GM12892 (cell line): ENCODE measurements around the gene DEK.
A peak's percentile ranks its signal among the peaks of the same experiment; 100 is the strongest.

Experiments used
- DNase-seq: peaks from one replicate; pipeline ENCODE4 v3.0.0; 2011; ENCODE audit not compliant: insufficient read length
- FAIRE-seq: peaks from 2 replicates; lab custom pipeline; 2011; peaks lifted over from hg19 to GRCh38; lab: Jason Lieb, UNC
- POLR2A ChIP-seq: IDR thresholded peaks from 2 replicates; pipeline ENCODE4 v1.6.1; 2011; ENCODE audit warnings: low read depth, low read length, control low read depth
- POLR2AphosphoS5 ChIP-seq: IDR thresholded peaks from 2 replicates; pipeline ENCODE4 v1.6.1; 2011; ENCODE audit warnings: low read depth, low read length, control low read depth
- TAF1 ChIP-seq: IDR thresholded peaks from 2 replicates; pipeline ENCODE4 v1.6.1; 2011; ENCODE audit warnings: low read depth, mild to moderate bottlenecking, control low read depth, low read length, borderline replicate concordance

The DEK gene

GRCh38 chr6:18207438-18207837, 56.9 kb downstream of the DEK start:
- no peak for TF ChIP-seq TAF1
- TF ChIP-seq POLR2AphosphoS5, result no peak
- TF ChIP-seq POLR2A, result no peak
- no peak for FAIRE-seq
- DNase-seq, result no peak

DNA sequence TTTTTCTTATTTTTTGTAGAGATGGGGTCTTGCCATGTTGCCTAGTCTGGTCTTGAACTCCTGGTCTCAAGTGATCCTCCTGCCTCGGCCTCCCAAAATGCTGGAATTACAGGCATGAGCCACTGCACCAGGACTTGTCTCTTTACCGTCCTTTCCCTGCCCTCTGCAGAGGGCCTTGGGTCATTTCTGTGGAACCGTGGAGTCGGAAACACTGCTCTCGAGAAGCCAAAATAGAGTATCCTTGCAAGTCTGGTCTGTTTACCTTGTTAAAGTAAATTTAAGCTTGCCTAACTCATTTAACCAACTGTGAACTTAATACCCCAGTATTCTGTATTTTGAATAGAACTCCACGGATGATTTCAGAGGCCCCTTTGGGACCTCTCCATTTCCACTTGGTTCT, 57.7 kb downstream of the DEK start:
- FAIRE-seq, result no peak
- no peak for DNase-seq
- TF ChIP-seq POLR2AphosphoS5 (no peak), TAF1 (no peak), POLR2A (no peak)

- no peak for TF ChIP-seq POLR2AphosphoS5
- TF ChIP-seq TAF1, result no peak
- TF ChIP-seq POLR2A, result no peak
- FAIRE-seq (no peak), DNase-seq (no peak)
Measured at GRCh38 chr6:18204691-18205090, 59.6 kb downstream of the DEK start.

GRCh38 chr6:18203786-18204185, 60.5 kb downstream of the DEK start:
- DNase-seq (no peak), FAIRE-seq (no peak)
- no peak for TF ChIP-seq POLR2A

GRCh38 chr6:18192026-18192425, 72.3 kb downstream of the DEK start:
- FAIRE-seq (no peak), DNase-seq (no peak)
- no peak for TF ChIP-seq POLR2AphosphoS5
- no peak for TF ChIP-seq POLR2A
- no peak for TF ChIP-seq TAF1

GRCh38 chr6:18189196-18189595, 75.1 kb downstream of the DEK start:
- DNase-seq, result no peak
- TF ChIP-seq TAF1, result no peak
- TF ChIP-seq POLR2A, result no peak
- no peak for TF ChIP-seq POLR2AphosphoS5

DNA sequence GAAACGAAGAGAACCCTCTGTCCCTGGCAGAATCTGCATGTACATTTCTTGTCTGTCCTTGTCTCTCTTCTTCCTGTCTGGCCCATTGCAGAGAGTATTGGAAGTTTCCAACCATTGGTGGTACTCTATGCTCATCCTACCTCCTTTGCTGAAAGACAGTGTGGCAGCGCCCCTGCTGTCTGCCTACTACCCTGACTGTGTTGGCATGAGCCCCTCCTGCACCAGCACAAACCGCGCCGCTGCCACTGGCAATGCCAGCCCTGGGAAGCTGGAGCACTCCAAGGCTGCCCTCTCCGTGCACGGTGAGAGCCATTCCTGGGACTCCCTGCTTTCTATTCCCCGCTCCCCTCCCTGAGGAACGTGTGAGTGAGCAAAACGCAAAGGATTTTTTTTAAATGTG, 76.6 kb downstream of the DEK start:
- no peak for DNase-seq
- no peak for FAIRE-seq
- no peak for TF ChIP-seq TAF1
- no peak for TF ChIP-seq POLR2AphosphoS5
- no peak for TF ChIP-seq POLR2A

More at GRCh38 chr6:18189196-18189595, 75.1 kb downstream of the DEK start:
- no peak for FAIRE-seq

DNA sequence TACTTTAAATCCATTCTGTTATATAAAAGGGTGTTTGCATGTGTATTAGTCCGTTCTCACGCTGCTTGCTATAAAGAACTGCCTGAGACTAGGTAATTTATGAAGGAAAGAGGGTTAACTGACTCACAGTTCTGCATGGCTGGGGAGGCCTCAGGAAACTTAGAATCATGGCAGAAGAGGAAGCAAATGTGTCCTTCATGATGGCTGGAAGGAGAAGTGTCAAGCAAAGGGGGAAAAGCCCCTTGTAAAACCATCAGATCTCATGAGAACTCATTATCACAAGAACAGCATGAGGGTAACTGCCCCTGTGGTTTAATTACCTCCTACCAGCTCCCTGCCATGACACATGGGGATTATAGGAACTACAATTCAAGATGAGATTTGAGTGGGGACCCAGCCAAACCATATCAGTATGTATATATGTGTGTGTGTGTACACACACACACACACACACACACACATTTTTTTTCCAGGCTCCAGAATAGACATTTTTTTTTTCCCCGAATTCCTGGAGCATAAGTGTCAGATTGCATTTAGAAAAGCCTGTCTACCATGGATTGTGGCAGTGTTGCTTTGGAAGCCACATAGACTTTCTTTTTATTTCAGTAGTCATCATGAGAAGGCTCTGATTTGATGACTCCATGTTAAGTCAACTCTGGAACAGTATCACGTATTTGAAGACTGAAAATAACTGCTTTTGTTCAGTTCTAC, 77.6 kb downstream of the DEK start:
- no peak for TF ChIP-seq POLR2A
- TF ChIP-seq POLR2AphosphoS5, result no peak
- TF ChIP-seq TAF1, result no peak
- no peak for DNase-seq
- peak; percentile 78 for FAIRE-seq

DNA sequence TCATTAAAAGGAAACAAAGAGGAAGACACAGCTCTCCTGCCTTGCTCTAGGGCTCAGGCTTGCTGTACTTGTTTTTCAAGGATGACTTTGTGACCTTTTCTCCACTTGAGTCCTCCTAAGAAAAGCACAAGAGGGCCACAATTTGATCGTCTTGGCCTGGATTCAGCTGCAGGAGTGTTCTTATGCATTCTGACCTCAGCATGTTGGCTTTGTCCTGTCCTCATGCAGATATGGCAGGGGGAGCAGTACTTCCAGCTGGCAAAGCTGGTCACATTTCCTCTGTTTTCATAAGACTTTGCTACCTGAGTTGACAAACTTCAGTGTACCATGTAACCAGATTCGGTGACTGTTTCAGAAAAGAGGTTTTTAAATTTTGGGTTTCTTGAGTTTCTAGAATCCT, 78.3 kb downstream of the DEK start:
- TF ChIP-seq POLR2AphosphoS5, result no peak
- no peak for TF ChIP-seq TAF1
- no peak for TF ChIP-seq POLR2A
- FAIRE-seq, result no peak
- no peak for DNase-seq

- DNase-seq (no peak), FAIRE-seq (no peak)
Measured at GRCh38 chr6:18185624-18186023, 78.7 kb downstream of the DEK start.

GRCh38 chr6:18183766-18184165, 80.6 kb downstream of the DEK start:
- no peak for FAIRE-seq
- DNase-seq, result no peak
- TF ChIP-seq POLR2A (no peak), POLR2AphosphoS5 (no peak), TAF1 (no peak)

More at GRCh38 chr6:18185624-18186023, 78.7 kb downstream of the DEK start:
- TF ChIP-seq POLR2A (no peak), POLR2AphosphoS5 (no peak), TAF1 (no peak)

- no peak for TF ChIP-seq TAF1
- TF ChIP-seq POLR2A, result no peak
- no peak for FAIRE-seq
- no peak for DNase-seq
Measured at GRCh38 chr6:18182568-18182967, 81.8 kb downstream of the DEK start.
